ENCODE measurements around the gene NHLRC2.

DNA sequence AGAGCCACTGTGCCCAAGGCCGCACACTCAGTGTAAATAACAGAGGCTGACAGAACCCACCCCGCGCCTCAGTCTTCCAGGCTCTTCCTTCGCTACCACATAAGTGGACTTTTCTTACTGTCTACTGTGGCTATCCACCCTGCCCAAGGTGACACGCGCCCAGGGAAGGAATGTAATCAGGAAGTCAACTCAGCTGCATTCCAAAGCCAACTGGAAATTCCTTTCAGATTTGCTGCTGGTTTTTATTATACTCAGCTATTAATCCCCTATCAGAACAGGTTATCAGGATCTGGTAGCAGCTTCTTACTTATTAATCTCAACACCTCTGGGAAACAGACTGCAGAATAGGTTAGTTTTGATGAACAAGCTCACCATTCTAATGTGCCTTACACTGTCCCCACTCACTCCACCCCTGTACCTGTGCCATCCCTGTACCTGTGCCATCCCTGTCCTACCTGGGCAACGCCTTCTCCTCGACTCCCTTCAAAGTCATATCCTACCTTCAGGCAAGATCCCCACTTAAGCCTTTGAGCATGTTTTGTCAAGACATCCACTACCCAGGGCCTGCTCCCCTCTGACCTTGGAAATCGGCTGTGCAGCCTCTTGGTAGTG is 90.7 kb downstream of the NHLRC2 start:
- TF ChIP-seq, protein P1, sequence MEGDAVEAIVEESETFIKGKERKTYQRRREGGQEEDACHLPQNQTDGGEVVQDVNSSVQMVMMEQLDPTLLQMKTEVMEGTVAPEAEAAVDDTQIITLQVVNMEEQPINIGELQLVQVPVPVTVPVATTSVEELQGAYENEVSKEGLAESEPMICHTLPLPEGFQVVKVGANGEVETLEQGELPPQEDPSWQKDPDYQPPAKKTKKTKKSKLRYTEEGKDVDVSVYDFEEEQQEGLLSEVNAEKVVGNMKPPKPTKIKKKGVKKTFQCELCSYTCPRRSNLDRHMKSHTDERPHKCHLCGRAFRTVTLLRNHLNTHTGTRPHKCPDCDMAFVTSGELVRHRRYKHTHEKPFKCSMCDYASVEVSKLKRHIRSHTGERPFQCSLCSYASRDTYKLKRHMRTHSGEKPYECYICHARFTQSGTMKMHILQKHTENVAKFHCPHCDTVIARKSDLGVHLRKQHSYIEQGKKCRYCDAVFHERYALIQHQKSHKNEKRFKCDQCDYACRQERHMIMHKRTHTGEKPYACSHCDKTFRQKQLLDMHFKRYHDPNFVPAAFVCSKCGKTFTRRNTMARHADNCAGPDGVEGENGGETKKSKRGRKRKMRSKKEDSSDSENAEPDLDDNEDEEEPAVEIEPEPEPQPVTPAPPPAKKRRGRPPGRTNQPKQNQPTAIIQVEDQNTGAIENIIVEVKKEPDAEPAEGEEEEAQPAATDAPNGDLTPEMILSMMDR (IDR thresholded peaks at IDR 0.05), result no peak
- no peak for TF ChIP-seq POLR2AphosphoS5 (IDR thresholded peaks at IDR 0.05)
- no peak for TF ChIP-seq POLR2A (IDR thresholded peaks at IDR 0.05)

Measured in transverse colon (tissue), 4 donors.